ENCODE measurements around the gene LMBRD1. TPM values are rescaled to one million over a fixed set of nuclear protein-coding genes. Genes with fewer than 3 reads are reported as not detected.

LMBRD1 gene
- polyA plus RNA-seq, 1 donor (not counting 4 experiments of a cell fraction or from before 2014, with no cell fraction given), result 30.1 TPM

GRCh38 chr6:69722683-69723082, 74.1 kb downstream of the LMBRD1 start:
- Histone ChIP-seq H4K20me1 (ENCODE audit: control insufficient read depth, extremely low read depth, insufficient read depth, low read length) (no peaks in the 10 kb centered on the region), H3K27me3 (ENCODE audit: control insufficient read depth, extremely low read depth, insufficient read depth, low read length) (no peaks in the 10 kb centered on the region), H3K4me2 (ENCODE audit: control insufficient read depth, extremely low read depth, insufficient read depth, low read depth, low read length) (no peak overlapping the region), H3K9me1 (ENCODE audit: control insufficient read depth, extremely low read depth, insufficient read depth, low read length) (no peaks in the 10 kb centered on the region), H3K4me1 (ENCODE audit: control insufficient read depth, extremely low read depth, insufficient read depth, low read length) (no peaks in the 10 kb centered on the region), H2AFZ (ENCODE audit: control insufficient read depth, low read length) (no peak overlapping the region), H3K27ac (ENCODE audit: control insufficient read depth, insufficient read depth, low read length) (no peak overlapping the region), H3K9me3 (ENCODE audit: control insufficient read depth, low read depth, low read length) (no peaks in the 10 kb centered on the region), H3K79me2 (ENCODE audit: control insufficient read depth, insufficient read depth, low read length) (no peaks in the 10 kb centered on the region), H3K9ac (ENCODE audit: control insufficient read depth, extremely low read depth, insufficient read depth, low read length) (no peak overlapping the region), H3K4me3 (ENCODE audit: control insufficient read depth in 2 of 3, extremely low read depth in 1 of 3, insufficient read depth in 2 of 3, low read depth in 1 of 3, low read length in 3 of 3) (no peak overlapping the region), H3K36me3 (ENCODE audit: control insufficient read depth in 2 of 2, extremely low read depth in 1 of 2, insufficient read depth in 2 of 2, low read length in 2 of 2) (peaks cover 1 to 5% of the 10 kb centered on the region in 2 experiments)
- dilution Hi-C loops (cut with MboI; ENCODE audit: extremely low pct_ligation_motif_present, low sequenced_read_pairs), result no loop called here
- FAIRE-seq (no peak), DNase-seq (ENCODE audit: low read depth, low spot score) (no peak)
- TF ChIP-seq CTCF (optimal IDR thresholded peaks at IDR 0.05 in 1 of 3, IDR thresholded peaks at IDR 0.05 in 1 of 3, conservative IDR thresholded peaks at IDR 0.05 in 1 of 3; ENCODE audit: extremely low read depth in 1 of 3, insufficient read depth in 2 of 3, low read length in 3 of 3) (no peak), EZH2 (IDR thresholded peaks at IDR 0.05; ENCODE audit: low read length) (no peak)

GRCh38 chr6:69719602-69720193, 77.1 kb downstream of the LMBRD1 start:
- no peaks in the 10 kb centered on the region for H3K9me3 ChIP-seq (ENCODE audit: control insufficient read depth, low read depth, low read length)
- H3K27ac ChIP-seq (ENCODE audit: control insufficient read depth, insufficient read depth, low read length), result no peak overlapping the region
- H2AFZ ChIP-seq (ENCODE audit: control insufficient read depth, low read length), result no peak overlapping the region
- dilution Hi-C loops (cut with MboI; ENCODE audit: extremely low pct_ligation_motif_present, low sequenced_read_pairs), result no loop called here
- no peak for FAIRE-seq
- peak in 2 of 3 experiments; percentile 9 to 39 for TF ChIP-seq CTCF (optimal IDR thresholded peaks at IDR 0.05 in 1 of 3, IDR thresholded peaks at IDR 0.05 in 1 of 3, conservative IDR thresholded peaks at IDR 0.05 in 1 of 3; ENCODE audit: extremely low read depth in 1 of 3, insufficient read depth in 2 of 3, low read length in 3 of 3)
- no peak for TF ChIP-seq EZH2 (IDR thresholded peaks at IDR 0.05; ENCODE audit: low read length)
- H3K9me1 ChIP-seq (ENCODE audit: control insufficient read depth, extremely low read depth, insufficient read depth, low read length), result no peaks in the 10 kb centered on the region
- no peak overlapping the region for H3K4me2 ChIP-seq (ENCODE audit: control insufficient read depth, extremely low read depth, insufficient read depth, low read depth, low read length)
- no peak overlapping the region for H3K9ac ChIP-seq (ENCODE audit: control insufficient read depth, extremely low read depth, insufficient read depth, low read length)
- no peaks in the 10 kb centered on the region for H3K79me2 ChIP-seq (ENCODE audit: control insufficient read depth, insufficient read depth, low read length)
- no peaks in the 10 kb centered on the region for H3K27me3 ChIP-seq (ENCODE audit: control insufficient read depth, extremely low read depth, insufficient read depth, low read length)
- H3K4me3 ChIP-seq (ENCODE audit: control insufficient read depth in 2 of 3, extremely low read depth in 1 of 3, insufficient read depth in 2 of 3, low read depth in 1 of 3, low read length in 3 of 3), result no peak overlapping the region
- H4K20me1 ChIP-seq (ENCODE audit: control insufficient read depth, extremely low read depth, insufficient read depth, low read length), result no peaks in the 10 kb centered on the region
- no peaks in the 10 kb centered on the region for H3K4me1 ChIP-seq (ENCODE audit: control insufficient read depth, extremely low read depth, insufficient read depth, low read length)
- no peak for DNase-seq (ENCODE audit: low read depth, low spot score)
- H3K36me3 ChIP-seq (ENCODE audit: control insufficient read depth in 2 of 2, extremely low read depth in 1 of 2, insufficient read depth in 2 of 2, low read length in 2 of 2), result peaks cover 1 to 5% of the 10 kb centered on the region in 2 experiments
